Measurements from ENCODE around the gene FER1L5.

FER1L5 gene

DNA sequence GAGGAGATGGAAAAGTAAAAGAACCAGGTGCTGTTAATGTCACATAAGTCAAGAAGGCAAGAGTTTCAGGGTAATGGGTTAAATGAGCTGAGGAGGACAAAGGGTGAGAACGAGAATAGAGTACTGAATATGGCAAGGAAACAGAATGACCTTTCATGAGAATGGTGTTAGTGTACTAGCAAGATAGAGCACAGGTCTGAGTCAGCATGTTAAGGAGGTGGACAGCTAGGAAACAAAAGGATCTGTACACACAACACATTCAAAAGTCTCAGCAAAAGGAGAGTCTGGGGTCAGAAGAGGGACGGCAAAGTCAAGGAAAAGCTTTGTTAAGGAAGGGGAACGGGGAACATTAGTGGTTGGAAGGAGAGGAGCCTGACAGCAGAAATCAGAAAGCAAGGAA, 68.4 kb downstream of the FER1L5 start:
- no peaks in the 10 kb centered on the region for H3K9me3 ChIP-seq (replicated peaks; ENCODE audit: insufficient read depth, low read length)
- H3F3A ChIP-seq (ENCODE audit: insufficient read depth, low read length) = no peaks in the 10 kb centered on the region
- DNase-seq = no peak
- H4K20me1 ChIP-seq (ENCODE audit: insufficient read depth, low read length) = no peaks in the 10 kb centered on the region
- H3K4me2 ChIP-seq (ENCODE audit: low read depth, low read length) = no peak overlapping the region
- H3K4me3 ChIP-seq (ENCODE audit: low read length) = no peak overlapping the region
- H3K36me3 ChIP-seq (replicated peaks; ENCODE audit: insufficient read depth, low read length) = no peaks in the 10 kb centered on the region
- H3K27ac ChIP-seq (ENCODE audit: low read length) = no peak overlapping the region
- no peak for TF ChIP-seq EZH2phosphoT487 (IDR thresholded peaks at IDR 0.05; ENCODE audit: low read length)
- TF ChIP-seq, protein P1, sequence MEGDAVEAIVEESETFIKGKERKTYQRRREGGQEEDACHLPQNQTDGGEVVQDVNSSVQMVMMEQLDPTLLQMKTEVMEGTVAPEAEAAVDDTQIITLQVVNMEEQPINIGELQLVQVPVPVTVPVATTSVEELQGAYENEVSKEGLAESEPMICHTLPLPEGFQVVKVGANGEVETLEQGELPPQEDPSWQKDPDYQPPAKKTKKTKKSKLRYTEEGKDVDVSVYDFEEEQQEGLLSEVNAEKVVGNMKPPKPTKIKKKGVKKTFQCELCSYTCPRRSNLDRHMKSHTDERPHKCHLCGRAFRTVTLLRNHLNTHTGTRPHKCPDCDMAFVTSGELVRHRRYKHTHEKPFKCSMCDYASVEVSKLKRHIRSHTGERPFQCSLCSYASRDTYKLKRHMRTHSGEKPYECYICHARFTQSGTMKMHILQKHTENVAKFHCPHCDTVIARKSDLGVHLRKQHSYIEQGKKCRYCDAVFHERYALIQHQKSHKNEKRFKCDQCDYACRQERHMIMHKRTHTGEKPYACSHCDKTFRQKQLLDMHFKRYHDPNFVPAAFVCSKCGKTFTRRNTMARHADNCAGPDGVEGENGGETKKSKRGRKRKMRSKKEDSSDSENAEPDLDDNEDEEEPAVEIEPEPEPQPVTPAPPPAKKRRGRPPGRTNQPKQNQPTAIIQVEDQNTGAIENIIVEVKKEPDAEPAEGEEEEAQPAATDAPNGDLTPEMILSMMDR (IDR thresholded peaks at IDR 0.05; ENCODE audit: low read length) = no peak
- no peak for TF ChIP-seq EZH2 (optimal IDR thresholded peaks at IDR 0.05; ENCODE audit: low read depth, low read length)
- no peak overlapping the region for H2AFZ ChIP-seq (ENCODE audit: low read length)
- no peaks in the 10 kb centered on the region for H3K4me1 ChIP-seq (ENCODE audit: low read length)
- H3K79me2 ChIP-seq (ENCODE audit: low read length) = no peaks in the 10 kb centered on the region
- H3K27me3 ChIP-seq (replicated peaks; ENCODE audit: insufficient read depth, low read length) = no peaks in the 10 kb centered on the region
- no peaks in the 10 kb centered on the region for H3K9me2 ChIP-seq (replicated peaks; ENCODE audit: insufficient read depth, low read length)
- H3K9ac ChIP-seq (ENCODE audit: low read length) = no peak overlapping the region

DNA sequence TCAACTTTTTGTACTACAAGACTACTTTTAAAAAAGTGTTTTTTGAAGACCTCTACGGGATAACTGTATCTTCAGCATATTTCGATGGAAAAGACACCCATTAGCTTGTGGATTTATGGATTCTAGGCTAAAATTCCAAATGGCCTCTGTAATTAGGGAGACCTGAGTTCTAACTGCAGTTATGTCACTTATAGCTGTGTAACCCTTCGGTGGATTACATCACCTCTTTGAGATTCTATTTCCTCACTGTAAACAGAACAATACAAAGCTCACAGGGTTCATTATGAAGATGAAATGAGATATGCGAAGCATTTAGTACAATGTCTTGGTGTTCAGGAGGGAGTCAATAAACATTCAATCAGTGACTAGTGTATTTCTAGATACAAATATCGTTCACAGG, 73.1 kb downstream of the FER1L5 start:
- TF ChIP-seq EZH2phosphoT487 (IDR thresholded peaks at IDR 0.05; ENCODE audit: low read length) (no peak), EZH2 (optimal IDR thresholded peaks at IDR 0.05; ENCODE audit: low read depth, low read length) (no peak)
- TF ChIP-seq, protein P1 (IDR thresholded peaks at IDR 0.05; ENCODE audit: low read length) = no peak

DNA sequence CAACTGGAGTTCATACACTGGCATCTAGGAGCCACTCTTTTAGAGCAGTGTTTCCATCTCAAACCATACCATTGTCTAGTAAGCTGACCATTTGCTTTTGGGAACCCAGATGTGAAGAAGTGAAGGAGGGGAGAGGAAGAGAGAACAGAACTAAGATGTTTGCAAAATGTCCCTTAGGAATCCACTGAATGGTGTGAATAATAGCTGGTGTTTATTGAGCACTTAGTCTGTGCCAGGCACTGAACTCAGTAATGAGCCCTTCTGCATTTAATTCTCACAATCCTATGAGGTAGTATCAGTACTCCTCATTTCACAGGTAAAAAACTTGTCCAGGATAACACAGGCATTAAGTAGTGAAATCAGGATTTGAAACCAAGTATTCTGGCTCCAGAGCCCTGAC, 73.8 kb downstream of the FER1L5 start:
- Histone ChIP-seq H3K9me3 (replicated peaks; ENCODE audit: insufficient read depth, low read length) (no peaks in the 10 kb centered on the region), H3K9me2 (replicated peaks; ENCODE audit: insufficient read depth, low read length) (no peaks in the 10 kb centered on the region), H3K9ac (ENCODE audit: low read length) (no peak overlapping the region), H3K79me2 (ENCODE audit: low read length) (no peaks in the 10 kb centered on the region), H3K36me3 (replicated peaks; ENCODE audit: insufficient read depth, low read length) (no peaks in the 10 kb centered on the region), H2AFZ (ENCODE audit: low read length) (no peak overlapping the region), H4K20me1 (ENCODE audit: insufficient read depth, low read length) (no peaks in the 10 kb centered on the region), H3K27ac (ENCODE audit: low read length) (no peak overlapping the region), H3K27me3 (replicated peaks; ENCODE audit: insufficient read depth, low read length) (no peaks in the 10 kb centered on the region), H3F3A (ENCODE audit: insufficient read depth, low read length) (no peaks in the 10 kb centered on the region), H3K4me3 (ENCODE audit: low read length) (no peak overlapping the region), H3K4me1 (ENCODE audit: low read length) (no peaks in the 10 kb centered on the region), H3K4me2 (ENCODE audit: low read depth, low read length) (no peak overlapping the region)
- TF ChIP-seq, protein P1 (IDR thresholded peaks at IDR 0.05; ENCODE audit: low read length) = no peak
- no peak for TF ChIP-seq EZH2phosphoT487 (IDR thresholded peaks at IDR 0.05; ENCODE audit: low read length)
- no peak for TF ChIP-seq EZH2 (optimal IDR thresholded peaks at IDR 0.05; ENCODE audit: low read depth, low read length)
- no peak for DNase-seq

More for the DNA sequence above, 73.1 kb downstream of the FER1L5 start:
- no peaks in the 10 kb centered on the region for H3K36me3 ChIP-seq (replicated peaks; ENCODE audit: insufficient read depth, low read length)
- H3K79me2 ChIP-seq (ENCODE audit: low read length) = no peaks in the 10 kb centered on the region
- no peaks in the 10 kb centered on the region for H3K4me1 ChIP-seq (ENCODE audit: low read length)
- H2AFZ ChIP-seq (ENCODE audit: low read length) = no peak overlapping the region
- no peak for DNase-seq
- no peak overlapping the region for H3K9ac ChIP-seq (ENCODE audit: low read length)
- no peak overlapping the region for H3K27ac ChIP-seq (ENCODE audit: low read length)
- no peaks in the 10 kb centered on the region for H3K27me3 ChIP-seq (replicated peaks; ENCODE audit: insufficient read depth, low read length)
- H3K9me3 ChIP-seq (replicated peaks; ENCODE audit: insufficient read depth, low read length) = no peaks in the 10 kb centered on the region
- H3K4me3 ChIP-seq (ENCODE audit: low read length) = no peak overlapping the region
- H3F3A ChIP-seq (ENCODE audit: insufficient read depth, low read length) = no peaks in the 10 kb centered on the region
- H4K20me1 ChIP-seq (ENCODE audit: insufficient read depth, low read length) = no peaks in the 10 kb centered on the region
- no peak overlapping the region for H3K4me2 ChIP-seq (ENCODE audit: low read depth, low read length)
- H3K9me2 ChIP-seq (replicated peaks; ENCODE audit: insufficient read depth, low read length) = no peaks in the 10 kb centered on the region
